ENCODE measurements around the gene GLT8D2. TPM values are rescaled to one million over a fixed set of nuclear protein-coding genes. Genes with fewer than 3 reads are reported as not detected.

The GLT8D2 gene
- total and polyA plus RNA-seq, 2 experiments from 2014 or later: 4.2 to 8.5 TPM

DNA sequence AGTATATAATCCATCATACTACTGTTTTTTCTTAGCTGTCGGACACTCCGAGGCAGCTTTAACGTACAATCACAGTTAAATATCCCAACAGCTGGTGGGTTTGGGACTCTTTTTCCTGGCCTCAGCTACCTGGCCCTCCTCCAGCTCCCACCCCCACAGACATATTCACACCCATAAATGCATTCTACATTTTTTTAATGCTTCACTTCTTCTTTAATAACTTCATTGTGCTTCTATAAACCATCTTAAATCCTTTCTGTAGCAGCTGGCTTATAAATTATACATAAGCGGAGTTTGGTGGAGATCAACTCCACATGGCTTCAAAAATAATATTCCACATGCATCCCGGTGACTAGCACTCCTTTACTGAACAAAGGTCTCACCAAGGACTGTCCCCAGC lies 51.0 kb downstream of the GLT8D2 start:
- ATAC-seq (no peak), DNase-seq (ENCODE audit: low spot score) (no peak)
- Mint-ChIP-seq H3K27ac (no peak overlapping the region), H3K4me1 (peaks cover 2% of the 10 kb centered on the region; the same call in 1 of the 3 replicates), H3K4me3 (no peak overlapping the region), H3K36me3 (ENCODE audit: low read depth) (no peaks in the 10 kb centered on the region), H3K9me3 (no peaks in the 10 kb centered on the region), H3K27me3 (ENCODE audit: insufficient read depth, low read depth, poor library complexity) (no peaks in the 10 kb centered on the region)
- H3K79me2 ChIP-seq (replicated peaks; ENCODE audit: insufficient read depth): no peaks in the 10 kb centered on the region
- no peaks in the 10 kb centered on the region for H3K36me3 ChIP-seq (ENCODE audit: insufficient read depth)
- H2AFZ ChIP-seq: no peak overlapping the region
- 0 out of 2 replicates have a peak, but pooled peaks cover 4% of the 10 kb centered on the region for H3K4me1 ChIP-seq (ENCODE audit: insufficient read depth)
- no peaks in the 10 kb centered on the region for H3F3A ChIP-seq (replicated peaks; ENCODE audit: low read depth)
- no peaks in the 10 kb centered on the region for H4K20me1 ChIP-seq (replicated peaks; ENCODE audit: insufficient read depth)
- no peak overlapping the region for H3K27ac ChIP-seq (ENCODE audit: low read depth)
- no peaks in the 10 kb centered on the region for H3K9me2 ChIP-seq (ENCODE audit: insufficient read depth)
- no peak overlapping the region for H3K4me2 ChIP-seq
- H3K4me3 ChIP-seq: no peak overlapping the region
- H3K27me3 ChIP-seq (ENCODE audit: insufficient read depth): no peaks in the 10 kb centered on the region
- no peak for TF ChIP-seq ZNF331 (CRISPR knock-in tag; IDR thresholded peaks at IDR 0.05; ENCODE audit: low read depth)
- no peak for TF ChIP-seq ZNF114 (CRISPR knock-in tag; IDR thresholded peaks at IDR 0.05)
- TF ChIP-seq, protein P1, sequence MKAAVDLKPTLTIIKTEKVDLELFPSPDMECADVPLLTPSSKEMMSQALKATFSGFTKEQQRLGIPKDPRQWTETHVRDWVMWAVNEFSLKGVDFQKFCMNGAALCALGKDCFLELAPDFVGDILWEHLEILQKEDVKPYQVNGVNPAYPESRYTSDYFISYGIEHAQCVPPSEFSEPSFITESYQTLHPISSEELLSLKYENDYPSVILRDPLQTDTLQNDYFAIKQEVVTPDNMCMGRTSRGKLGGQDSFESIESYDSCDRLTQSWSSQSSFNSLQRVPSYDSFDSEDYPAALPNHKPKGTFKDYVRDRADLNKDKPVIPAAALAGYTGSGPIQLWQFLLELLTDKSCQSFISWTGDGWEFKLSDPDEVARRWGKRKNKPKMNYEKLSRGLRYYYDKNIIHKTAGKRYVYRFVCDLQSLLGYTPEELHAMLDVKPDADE (IDR thresholded peaks at IDR 0.05): no peak
- no peak for TF ChIP-seq NANOG (IDR thresholded peaks at IDR 0.05; ENCODE audit: borderline replicate concordance)
- TF ChIP-seq, protein P2, sequence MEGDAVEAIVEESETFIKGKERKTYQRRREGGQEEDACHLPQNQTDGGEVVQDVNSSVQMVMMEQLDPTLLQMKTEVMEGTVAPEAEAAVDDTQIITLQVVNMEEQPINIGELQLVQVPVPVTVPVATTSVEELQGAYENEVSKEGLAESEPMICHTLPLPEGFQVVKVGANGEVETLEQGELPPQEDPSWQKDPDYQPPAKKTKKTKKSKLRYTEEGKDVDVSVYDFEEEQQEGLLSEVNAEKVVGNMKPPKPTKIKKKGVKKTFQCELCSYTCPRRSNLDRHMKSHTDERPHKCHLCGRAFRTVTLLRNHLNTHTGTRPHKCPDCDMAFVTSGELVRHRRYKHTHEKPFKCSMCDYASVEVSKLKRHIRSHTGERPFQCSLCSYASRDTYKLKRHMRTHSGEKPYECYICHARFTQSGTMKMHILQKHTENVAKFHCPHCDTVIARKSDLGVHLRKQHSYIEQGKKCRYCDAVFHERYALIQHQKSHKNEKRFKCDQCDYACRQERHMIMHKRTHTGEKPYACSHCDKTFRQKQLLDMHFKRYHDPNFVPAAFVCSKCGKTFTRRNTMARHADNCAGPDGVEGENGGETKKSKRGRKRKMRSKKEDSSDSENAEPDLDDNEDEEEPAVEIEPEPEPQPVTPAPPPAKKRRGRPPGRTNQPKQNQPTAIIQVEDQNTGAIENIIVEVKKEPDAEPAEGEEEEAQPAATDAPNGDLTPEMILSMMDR (conservative IDR thresholded peaks at IDR 0.05; ENCODE audit: low read depth in 2 of 2): no peak
- no peak for TF ChIP-seq STAT1 (IDR thresholded peaks at IDR 0.05; ENCODE audit: unreplicated experiment)
- no peak for TF ChIP-seq CREB1 (CRISPR knock-in tag; IDR thresholded peaks at IDR 0.05; ENCODE audit: low read depth)
- no peak for TF ChIP-seq JUNB (IDR thresholded peaks at IDR 0.05; ENCODE audit: unreplicated experiment)
- no peak for TF ChIP-seq POLR2AphosphoS5 (IDR thresholded peaks at IDR 0.05; ENCODE audit: low read depth)
- TF ChIP-seq, protein P3, sequence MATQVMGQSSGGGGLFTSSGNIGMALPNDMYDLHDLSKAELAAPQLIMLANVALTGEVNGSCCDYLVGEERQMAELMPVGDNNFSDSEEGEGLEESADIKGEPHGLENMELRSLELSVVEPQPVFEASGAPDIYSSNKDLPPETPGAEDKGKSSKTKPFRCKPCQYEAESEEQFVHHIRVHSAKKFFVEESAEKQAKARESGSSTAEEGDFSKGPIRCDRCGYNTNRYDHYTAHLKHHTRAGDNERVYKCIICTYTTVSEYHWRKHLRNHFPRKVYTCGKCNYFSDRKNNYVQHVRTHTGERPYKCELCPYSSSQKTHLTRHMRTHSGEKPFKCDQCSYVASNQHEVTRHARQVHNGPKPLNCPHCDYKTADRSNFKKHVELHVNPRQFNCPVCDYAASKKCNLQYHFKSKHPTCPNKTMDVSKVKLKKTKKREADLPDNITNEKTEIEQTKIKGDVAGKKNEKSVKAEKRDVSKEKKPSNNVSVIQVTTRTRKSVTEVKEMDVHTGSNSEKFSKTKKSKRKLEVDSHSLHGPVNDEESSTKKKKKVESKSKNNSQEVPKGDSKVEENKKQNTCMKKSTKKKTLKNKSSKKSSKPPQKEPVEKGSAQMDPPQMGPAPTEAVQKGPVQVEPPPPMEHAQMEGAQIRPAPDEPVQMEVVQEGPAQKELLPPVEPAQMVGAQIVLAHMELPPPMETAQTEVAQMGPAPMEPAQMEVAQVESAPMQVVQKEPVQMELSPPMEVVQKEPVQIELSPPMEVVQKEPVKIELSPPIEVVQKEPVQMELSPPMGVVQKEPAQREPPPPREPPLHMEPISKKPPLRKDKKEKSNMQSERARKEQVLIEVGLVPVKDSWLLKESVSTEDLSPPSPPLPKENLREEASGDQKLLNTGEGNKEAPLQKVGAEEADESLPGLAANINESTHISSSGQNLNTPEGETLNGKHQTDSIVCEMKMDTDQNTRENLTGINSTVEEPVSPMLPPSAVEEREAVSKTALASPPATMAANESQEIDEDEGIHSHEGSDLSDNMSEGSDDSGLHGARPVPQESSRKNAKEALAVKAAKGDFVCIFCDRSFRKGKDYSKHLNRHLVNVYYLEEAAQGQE (IDR thresholded peaks at IDR 0.05; ENCODE audit: unreplicated experiment): no peak
- TF ChIP-seq EZH2phosphoT487 (IDR thresholded peaks at IDR 0.05; ENCODE audit: unreplicated experiment): no peak
- no peak for TF ChIP-seq EZH2 (IDR thresholded peaks at IDR 0.05; ENCODE audit: low read depth, unreplicated experiment)
- TF ChIP-seq, protein P4, sequence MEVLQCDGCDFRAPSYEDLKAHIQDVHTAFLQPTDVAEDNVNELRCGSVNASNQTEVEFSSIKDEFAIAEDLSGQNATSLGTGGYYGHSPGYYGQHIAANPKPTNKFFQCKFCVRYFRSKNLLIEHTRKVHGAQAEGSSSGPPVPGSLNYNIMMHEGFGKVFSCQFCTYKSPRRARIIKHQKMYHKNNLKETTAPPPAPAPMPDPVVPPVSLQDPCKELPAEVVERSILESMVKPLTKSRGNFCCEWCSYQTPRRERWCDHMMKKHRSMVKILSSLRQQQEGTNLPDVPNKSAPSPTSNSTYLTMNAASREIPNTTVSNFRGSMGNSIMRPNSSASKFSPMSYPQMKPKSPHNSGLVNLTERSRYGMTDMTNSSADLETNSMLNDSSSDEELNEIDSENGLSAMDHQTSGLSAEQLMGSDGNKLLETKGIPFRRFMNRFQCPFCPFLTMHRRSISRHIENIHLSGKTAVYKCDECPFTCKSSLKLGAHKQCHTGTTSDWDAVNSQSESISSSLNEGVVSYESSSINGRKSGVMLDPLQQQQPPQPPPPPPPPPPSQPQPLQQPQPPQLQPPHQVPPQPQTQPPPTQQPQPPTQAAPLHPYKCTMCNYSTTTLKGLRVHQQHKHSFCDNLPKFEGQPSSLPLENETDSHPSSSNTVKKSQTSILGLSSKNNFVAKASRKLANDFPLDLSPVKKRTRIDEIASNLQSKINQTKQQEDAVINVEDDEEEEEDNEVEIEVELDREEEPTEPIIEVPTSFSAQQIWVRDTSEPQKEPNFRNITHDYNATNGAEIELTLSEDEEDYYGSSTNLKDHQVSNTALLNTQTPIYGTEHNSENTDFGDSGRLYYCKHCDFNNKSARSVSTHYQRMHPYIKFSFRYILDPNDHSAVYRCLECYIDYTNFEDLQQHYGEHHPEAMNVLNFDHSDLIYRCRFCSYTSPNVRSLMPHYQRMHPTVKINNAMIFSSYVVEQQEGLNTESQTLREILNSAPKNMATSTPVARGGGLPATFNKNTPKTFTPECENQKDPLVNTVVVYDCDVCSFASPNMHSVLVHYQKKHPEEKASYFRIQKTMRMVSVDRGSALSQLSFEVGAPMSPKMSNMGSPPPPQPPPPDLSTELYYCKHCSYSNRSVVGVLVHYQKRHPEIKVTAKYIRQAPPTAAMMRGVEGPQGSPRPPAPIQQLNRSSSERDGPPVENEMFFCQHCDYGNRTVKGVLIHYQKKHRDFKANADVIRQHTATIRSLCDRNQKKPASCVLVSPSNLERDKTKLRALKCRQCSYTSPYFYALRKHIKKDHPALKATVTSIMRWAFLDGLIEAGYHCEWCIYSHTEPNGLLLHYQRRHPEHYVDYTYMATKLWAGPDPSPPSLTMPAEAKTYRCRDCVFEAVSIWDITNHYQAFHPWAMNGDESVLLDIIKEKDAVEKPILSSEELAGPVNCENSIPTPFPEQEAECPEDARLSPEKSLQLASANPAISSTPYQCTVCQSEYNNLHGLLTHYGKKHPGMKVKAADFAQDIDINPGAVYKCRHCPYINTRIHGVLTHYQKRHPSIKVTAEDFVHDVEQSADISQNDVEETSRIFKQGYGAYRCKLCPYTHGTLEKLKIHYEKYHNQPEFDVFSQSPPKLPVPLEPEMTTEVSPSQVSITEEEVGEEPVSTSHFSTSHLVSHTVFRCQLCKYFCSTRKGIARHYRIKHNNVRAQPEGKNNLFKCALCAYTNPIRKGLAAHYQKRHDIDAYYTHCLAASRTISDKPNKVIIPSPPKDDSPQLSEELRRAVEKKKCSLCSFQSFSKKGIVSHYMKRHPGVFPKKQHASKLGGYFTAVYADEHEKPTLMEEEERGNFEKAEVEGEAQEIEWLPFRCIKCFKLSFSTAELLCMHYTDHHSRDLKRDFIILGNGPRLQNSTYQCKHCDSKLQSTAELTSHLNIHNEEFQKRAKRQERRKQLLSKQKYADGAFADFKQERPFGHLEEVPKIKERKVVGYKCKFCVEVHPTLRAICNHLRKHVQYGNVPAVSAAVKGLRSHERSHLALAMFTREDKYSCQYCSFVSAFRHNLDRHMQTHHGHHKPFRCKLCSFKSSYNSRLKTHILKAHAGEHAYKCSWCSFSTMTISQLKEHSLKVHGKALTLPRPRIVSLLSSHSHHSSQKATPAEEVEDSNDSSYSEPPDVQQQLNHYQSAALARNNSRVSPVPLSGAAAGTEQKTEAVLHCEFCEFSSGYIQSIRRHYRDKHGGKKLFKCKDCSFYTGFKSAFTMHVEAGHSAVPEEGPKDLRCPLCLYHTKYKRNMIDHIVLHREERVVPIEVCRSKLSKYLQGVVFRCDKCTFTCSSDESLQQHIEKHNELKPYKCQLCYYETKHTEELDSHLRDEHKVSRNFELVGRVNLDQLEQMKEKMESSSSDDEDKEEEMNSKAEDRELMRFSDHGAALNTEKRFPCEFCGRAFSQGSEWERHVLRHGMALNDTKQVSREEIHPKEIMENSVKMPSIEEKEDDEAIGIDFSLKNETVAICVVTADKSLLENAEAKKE (CRISPR knock-in tag; IDR thresholded peaks at IDR 0.05): no peak
